CD14-positive monocyte (primary cell): ENCODE results near the gene FKRP. TPM values are rescaled to one million over a fixed set of nuclear protein-coding genes. Genes with fewer than 3 reads are reported as not detected.

ENCODE experiments used
- DNase-seq, 3 donors: peaks; one replicate each; pipeline ENCODE4 v3.0.0-alpha.2; 2011 to 2022
- H2AFZ ChIP-seq: 2 replicates; pipeline ENCODE4 v1.6.0; 2012; ENCODE audit warnings: mild to moderate bottlenecking, low read depth, low read length, inconsistent platforms; ENCODE audit not compliant: insufficient read depth, poor library complexity, severe bottlenecking
- H3K27ac ChIP-seq, 2 donors: 1 replicate in 1 of 2; 2 replicates in 1 of 2; pipeline ENCODE4 v1.5.1; 2012 to 2013; ENCODE audit warnings: low read length in 2 of 2, control low read depth in 1 of 2, inconsistent platforms in 1 of 2, low read depth in 1 of 2, mild to moderate bottlenecking in 1 of 2
- H3K27me3 ChIP-seq, 2 donors: one replicate each; pipeline versions ENCODE4 v1.6.0 to v1.6.1; 2011 to 2013; ENCODE audit warnings: low read length in 2 of 2; ENCODE audit not compliant: control insufficient read depth in 2 of 2, insufficient read depth in 2 of 2
- H3K36me3 ChIP-seq, 2 donors: replicated peaks in 1 of 2; 1 replicate in 1 of 2; 2 replicates in 1 of 2; pipeline versions ENCODE4 v1.5.1 to v1.6.1; 2012 to 2013; ENCODE audit warnings: low read length in 2 of 2, control low read depth in 1 of 2, inconsistent platforms in 1 of 2, mild to moderate bottlenecking in 1 of 2; ENCODE audit not compliant: insufficient read depth in 2 of 2, control insufficient read depth in 1 of 2
- H3K4me1 ChIP-seq, 2 donors: 1 replicate in 1 of 2; 2 replicates in 1 of 2; pipeline versions ENCODE4 v1.5.1 to v1.6.1; 2012 to 2013; ENCODE audit warnings: low read length in 2 of 2, control low read depth in 1 of 2, inconsistent platforms in 1 of 2, mild to moderate bottlenecking in 1 of 2, moderate library complexity in 1 of 2; ENCODE audit not compliant: insufficient read depth in 2 of 2, control insufficient read depth in 1 of 2
- H3K4me2 ChIP-seq: replicated peaks from 2 replicates; pipeline ENCODE3; 2012; ENCODE audit warnings: low read length, moderate library complexity, mild to moderate bottlenecking; ENCODE audit not compliant: poor library complexity, severe bottlenecking; ENCODE audit errors: extremely low read depth
- H3K4me3 ChIP-seq, 3 experiments: fragments of 200-600 bp in 1 of 3; sonication (generic) in 1 of 3; replicated peaks in 1 of 3; 1 replicate in 2 of 3; 2 replicates in 1 of 3; pipeline ENCODE4 v1.5.1; 2011 to 2013; ENCODE audit warnings: low read length in 3 of 3, mild to moderate bottlenecking in 3 of 3, control low read depth in 2 of 3, low read depth in 2 of 3, inconsistent platforms in 1 of 3, moderate library complexity in 1 of 3
- H3K79me2 ChIP-seq: 2 replicates; pipeline ENCODE4 v1.6.0; 2012; ENCODE audit warnings: mild to moderate bottlenecking, control low read depth, inconsistent platforms, low read length, moderate library complexity; ENCODE audit not compliant: insufficient read depth
- H3K9ac ChIP-seq: 2 replicates; pipeline ENCODE4 v1.6.0; 2017; ENCODE audit warnings: low read length, mild to moderate bottlenecking; ENCODE audit not compliant: insufficient read depth, poor library complexity, severe bottlenecking
- H3K9me3 ChIP-seq, 2 donors: replicated peaks in 1 of 2; 1 replicate in 1 of 2; 2 replicates in 1 of 2; pipeline versions ENCODE4 v1.5.1 to v1.6.1; 2012 to 2013; ENCODE audit warnings: low read length in 2 of 2, control low read depth in 1 of 2; ENCODE audit not compliant: control insufficient read depth in 1 of 2, insufficient read depth in 1 of 2
- H4K20me1 ChIP-seq: 2 replicates; pipeline ENCODE4 v1.6.0; 2012; ENCODE audit warnings: mild to moderate bottlenecking, low read length, control low read depth, moderate library complexity; ENCODE audit not compliant: insufficient read depth
- H3K27ac Mint-ChIP-seq, 7 donors: one replicate each; pipeline ENCODE4 v1.8.0; 2020; ENCODE audit warnings: mild to moderate bottlenecking in 7 of 7, mixed read lengths in 7 of 7, moderate library complexity in 6 of 7, inconsistent platforms in 2 of 7
- H3K27me3 Mint-ChIP-seq, 3 donors: one replicate each; pipeline ENCODE4 v1.8.0; 2021 to 2022; ENCODE audit warnings: low read depth in 3 of 3, mild to moderate bottlenecking in 3 of 3, mixed read lengths in 3 of 3, moderate library complexity in 3 of 3, inconsistent platforms in 1 of 3
- H3K36me3 Mint-ChIP-seq, 2 donors: one replicate each; pipeline ENCODE4 v1.8.0; 2020; ENCODE audit warnings: mixed read lengths in 2 of 2, inconsistent platforms in 1 of 2, mild to moderate bottlenecking in 1 of 2
- H3K4me1 Mint-ChIP-seq: one replicate; pipeline ENCODE4 v1.8.0; 2020; ENCODE audit warnings: mild to moderate bottlenecking, mixed read lengths
- H3K4me3 Mint-ChIP-seq, 2 donors: one replicate each; pipeline ENCODE4 v1.8.0; 2020; ENCODE audit warnings: mild to moderate bottlenecking in 2 of 2, mixed read lengths in 2 of 2, moderate library complexity in 1 of 2
- H3K9me3 Mint-ChIP-seq, 7 donors: one replicate each; pipeline ENCODE4 v1.8.0; 2020 to 2022; ENCODE audit warnings: mixed read lengths in 7 of 7, mild to moderate bottlenecking in 6 of 7, moderate library complexity in 6 of 7, inconsistent platforms in 2 of 7
- whole genome bisulfite sequencing: methylation state at CpG from one replicate; pipeline ENCODE4 v1.1.5; 2013; ENCODE audit warnings: missing lambda C conversion rate; ENCODE audit not compliant: insufficient coverage; 5-methylcytosine and 5-hydroxymethylcytosine counted together
- intact Hi-C, 2 donors: fragments of 100-400 bp; cut with micrococcal nuclease; formaldehyde crosslinking; loops; one replicate each; pipeline versions ENCODE4 v1.15.0 to v1.15.1; 2023
- polyA plus RNA-seq, 3 donors: library from polyadenylated mRNA; depleted of rRNA in 1 of 3; unstranded in 2 of 3; stranded (reverse) in 1 of 3; fragments of 300-500 nt in 2 of 3; fragments of >200 nt in 1 of 3; fragmentation: Illumina TruSeq in 2 of 3; gene quantifications; 1 replicate in 2 of 3; 2 replicates in 1 of 3; pipeline ENCODE4 v1.2.3, GENCODE V29; 2012 to 2021
- TF ChIP-seq, protein P1 (sequence below): fragments of 200-600 bp; IDR thresholded peaks from one replicate; pipeline ENCODE4 v1.8.0; 2022; ENCODE audit warnings: antibody characterized with exemption, mild to moderate bottlenecking

The FKRP gene
- polyA plus RNA-seq, 3 donors: 2.1 to 21.5 (median 2.7) TPM

DNA sequence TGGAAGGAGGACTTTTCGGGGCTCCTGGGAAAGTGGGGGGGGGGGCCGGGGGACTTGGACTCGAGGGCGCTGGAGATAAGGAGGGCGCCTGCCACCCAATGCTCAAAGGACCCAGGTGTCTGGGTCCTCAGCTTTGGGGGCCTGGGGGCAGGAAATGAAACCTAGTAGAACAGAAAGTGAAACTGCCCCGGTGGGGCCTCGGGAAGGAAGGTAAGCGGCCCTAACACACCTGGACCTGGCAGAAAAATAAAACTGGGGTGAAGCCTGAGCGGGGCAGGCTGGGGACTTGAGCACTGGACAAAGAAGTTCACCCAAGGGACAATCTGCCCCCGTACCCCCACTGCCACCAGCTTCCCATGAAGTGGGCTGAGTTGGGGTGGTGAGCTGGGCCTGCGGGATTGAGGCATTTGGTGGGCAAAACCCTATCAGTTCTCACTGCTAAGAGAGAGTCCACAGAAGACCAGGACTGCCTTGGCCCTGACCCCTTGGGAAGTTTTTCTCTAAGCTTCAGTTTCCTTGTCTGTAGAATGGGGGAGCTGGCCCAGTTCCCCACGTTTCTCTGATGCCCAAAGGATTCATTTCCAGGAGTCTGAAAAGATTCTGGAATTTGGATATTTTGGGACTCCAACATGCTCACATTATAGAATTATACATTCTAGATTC is 31.3 kb upstream of the FKRP start:
- intact Hi-C loops: loop anchor here in 1 of 2 donors (2.0 to 10.0 kb wide), 2 partner anchors 14 to 100 kb away; no protein-coding TSS in a partner anchor
- DNase-seq: no peak
- peaks cover 9 to 23% (median 12%) of the 10 kb centered on the region in 3 donors for H3K27me3 Mint-ChIP-seq
- peak overlapping the region; percentile 53 for H2AFZ ChIP-seq
- peaks cover 6 to 13% of the 10 kb centered on the region in 2 donors for H3K36me3 ChIP-seq
- H3K4me1 ChIP-seq: peaks cover 49 to 56% of the 10 kb centered on the region in 2 donors
- peak overlapping the region; percentile 28 to 81 (median 50) for H3K4me3 ChIP-seq
- H4K20me1 ChIP-seq: peaks cover 27% of the 10 kb centered on the region
- peak overlapping the region; percentile 83 to 87 for H3K4me3 Mint-ChIP-seq
- peak overlapping the region; percentile 80 for H3K4me2 ChIP-seq
- peak overlapping the region; percentile 58 for H3K9ac ChIP-seq
- H3K9me3 Mint-ChIP-seq: peaks cover 0 to 3% (median 0%) of the 10 kb centered on the region in 7 donors
- H3K79me2 ChIP-seq: peaks cover 10% of the 10 kb centered on the region
- H3K36me3 Mint-ChIP-seq: peaks cover 18 to 41% of the 10 kb centered on the region in 2 donors
- H3K9me3 ChIP-seq: no peaks in the 10 kb centered on the region
- TF ChIP-seq, protein P1, sequence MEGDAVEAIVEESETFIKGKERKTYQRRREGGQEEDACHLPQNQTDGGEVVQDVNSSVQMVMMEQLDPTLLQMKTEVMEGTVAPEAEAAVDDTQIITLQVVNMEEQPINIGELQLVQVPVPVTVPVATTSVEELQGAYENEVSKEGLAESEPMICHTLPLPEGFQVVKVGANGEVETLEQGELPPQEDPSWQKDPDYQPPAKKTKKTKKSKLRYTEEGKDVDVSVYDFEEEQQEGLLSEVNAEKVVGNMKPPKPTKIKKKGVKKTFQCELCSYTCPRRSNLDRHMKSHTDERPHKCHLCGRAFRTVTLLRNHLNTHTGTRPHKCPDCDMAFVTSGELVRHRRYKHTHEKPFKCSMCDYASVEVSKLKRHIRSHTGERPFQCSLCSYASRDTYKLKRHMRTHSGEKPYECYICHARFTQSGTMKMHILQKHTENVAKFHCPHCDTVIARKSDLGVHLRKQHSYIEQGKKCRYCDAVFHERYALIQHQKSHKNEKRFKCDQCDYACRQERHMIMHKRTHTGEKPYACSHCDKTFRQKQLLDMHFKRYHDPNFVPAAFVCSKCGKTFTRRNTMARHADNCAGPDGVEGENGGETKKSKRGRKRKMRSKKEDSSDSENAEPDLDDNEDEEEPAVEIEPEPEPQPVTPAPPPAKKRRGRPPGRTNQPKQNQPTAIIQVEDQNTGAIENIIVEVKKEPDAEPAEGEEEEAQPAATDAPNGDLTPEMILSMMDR: no peak
- H3K27ac ChIP-seq: no peak overlapping the region
- WGBS: 0% methylated on average over 4 of the region's 12 CpGs
- peaks cover 44% of the 10 kb centered on the region for H3K4me1 Mint-ChIP-seq
- H3K27ac Mint-ChIP-seq: peak overlapping the region in 3 of 7 donors; percentile 26 to 66 (median 35)
- H3K27me3 ChIP-seq: peaks cover 0 to 10% of the 10 kb centered on the region in 2 donors

DNA sequence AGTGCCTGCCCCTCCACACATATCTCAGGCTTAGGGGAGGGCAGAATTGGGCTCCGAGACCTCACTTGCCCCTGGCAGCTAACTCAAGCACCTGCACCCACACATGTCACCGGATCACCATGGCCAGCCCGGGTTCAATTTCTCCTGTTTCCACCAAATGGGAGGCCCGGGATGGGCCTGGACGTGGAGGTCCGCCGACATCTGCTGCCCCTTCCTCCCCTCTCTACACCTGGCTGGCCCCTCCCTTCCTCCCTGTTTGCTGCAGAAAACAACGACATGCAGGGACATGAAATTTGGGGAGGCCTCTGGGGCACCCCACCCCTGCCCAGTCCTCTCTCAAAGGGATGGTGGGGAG is 30.3 kb upstream of the FKRP start:
- peaks cover 51% of the 10 kb centered on the region for H3K4me1 Mint-ChIP-seq
- H3K36me3 Mint-ChIP-seq: peaks cover 15 to 39% of the 10 kb centered on the region in 2 donors
- peaks cover 9 to 23% (median 12%) of the 10 kb centered on the region in 3 donors for H3K27me3 Mint-ChIP-seq

More for the DNA sequence above, 30.3 kb upstream of the FKRP start:
- Histone ChIP-seq H3K4me2 (peak overlapping the region; percentile 80), H4K20me1 (peaks cover 37% of the 10 kb centered on the region), H2AFZ (no peak overlapping the region), H3K36me3 (peaks cover 11 to 14% of the 10 kb centered on the region in 2 donors), H3K9ac (peak overlapping the region; percentile 76), H3K27me3 (peaks cover 0 to 10% of the 10 kb centered on the region in 2 donors), H3K4me3 (peak overlapping the region in 2 of 3 experiments; percentile 81 to 94), H3K27ac (no peak overlapping the region), H3K9me3 (no peaks in the 10 kb centered on the region), H3K79me2 (peaks cover 10% of the 10 kb centered on the region), H3K4me1 (peaks cover 57 to 66% of the 10 kb centered on the region in 2 donors)
- 16% methylated on average over 6 of the region's 8 CpGs for WGBS
- TF ChIP-seq, protein P1: no peak
- intact Hi-C loops: loop anchor here in 1 of 2 donors (2.0 to 10.0 kb wide), 2 partner anchors 13 to 101 kb away; no protein-coding TSS in a partner anchor
- peak overlapping the region; percentile 94 to 96 for H3K4me3 Mint-ChIP-seq
- DNase-seq: no peak
- peaks cover 0 to 3% (median 0%) of the 10 kb centered on the region in 7 donors for H3K9me3 Mint-ChIP-seq
- peak overlapping the region in 2 of 7 donors; percentile 32 to 66 for H3K27ac Mint-ChIP-seq
